ENCODE results near the gene GNGT1.

DNA sequence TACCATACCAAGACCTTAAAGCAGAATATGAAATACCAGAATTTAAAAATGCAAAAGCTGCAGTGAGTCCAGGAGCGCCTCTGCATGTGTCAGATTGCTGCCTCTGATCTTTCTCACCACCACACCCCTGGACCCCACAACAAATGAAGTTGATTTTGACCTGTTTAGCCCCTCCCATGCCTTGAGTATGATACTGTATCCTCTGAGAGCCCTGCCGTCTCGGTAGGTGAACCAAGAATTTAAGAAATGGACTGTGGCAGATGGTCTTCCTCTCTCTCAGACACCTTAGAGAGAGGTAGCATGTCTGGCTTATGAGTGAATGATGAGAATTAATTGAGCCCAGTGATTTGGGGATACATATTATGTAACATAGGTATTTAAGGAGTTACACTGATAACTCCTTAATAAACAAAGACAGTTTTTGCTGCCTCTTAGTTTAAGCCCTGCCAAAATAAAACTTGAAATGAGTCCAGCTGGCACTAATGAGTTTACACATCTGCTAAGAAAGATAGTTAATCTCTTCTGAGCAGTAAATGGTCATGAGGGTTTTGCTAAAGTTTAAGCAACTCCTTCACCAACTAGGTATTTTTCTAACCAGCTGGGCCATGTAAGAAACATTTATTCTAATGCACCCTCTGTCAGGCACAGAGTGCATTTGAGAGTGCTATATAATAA, 11.3 kb upstream of the GNGT1 start:
- TF ChIP-seq, protein P1, sequence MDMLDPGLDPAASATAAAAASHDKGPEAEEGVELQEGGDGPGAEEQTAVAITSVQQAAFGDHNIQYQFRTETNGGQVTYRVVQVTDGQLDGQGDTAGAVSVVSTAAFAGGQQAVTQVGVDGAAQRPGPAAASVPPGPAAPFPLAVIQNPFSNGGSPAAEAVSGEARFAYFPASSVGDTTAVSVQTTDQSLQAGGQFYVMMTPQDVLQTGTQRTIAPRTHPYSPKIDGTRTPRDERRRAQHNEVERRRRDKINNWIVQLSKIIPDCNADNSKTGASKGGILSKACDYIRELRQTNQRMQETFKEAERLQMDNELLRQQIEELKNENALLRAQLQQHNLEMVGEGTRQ (IDR thresholded peaks at IDR 0.05): no peak
- TF ChIP-seq SMC3 (IDR thresholded peaks at IDR 0.05): no peak
- no peak for TF ChIP-seq RFX5 (IDR thresholded peaks at IDR 0.05)
- no peak for TF ChIP-seq EP300 (IDR thresholded peaks at IDR 0.05)
- TF ChIP-seq RNF2 (IDR thresholded peaks at IDR 0.05; ENCODE audit: borderline replicate concordance, low read depth): no peak
- TF ChIP-seq, protein P2, sequence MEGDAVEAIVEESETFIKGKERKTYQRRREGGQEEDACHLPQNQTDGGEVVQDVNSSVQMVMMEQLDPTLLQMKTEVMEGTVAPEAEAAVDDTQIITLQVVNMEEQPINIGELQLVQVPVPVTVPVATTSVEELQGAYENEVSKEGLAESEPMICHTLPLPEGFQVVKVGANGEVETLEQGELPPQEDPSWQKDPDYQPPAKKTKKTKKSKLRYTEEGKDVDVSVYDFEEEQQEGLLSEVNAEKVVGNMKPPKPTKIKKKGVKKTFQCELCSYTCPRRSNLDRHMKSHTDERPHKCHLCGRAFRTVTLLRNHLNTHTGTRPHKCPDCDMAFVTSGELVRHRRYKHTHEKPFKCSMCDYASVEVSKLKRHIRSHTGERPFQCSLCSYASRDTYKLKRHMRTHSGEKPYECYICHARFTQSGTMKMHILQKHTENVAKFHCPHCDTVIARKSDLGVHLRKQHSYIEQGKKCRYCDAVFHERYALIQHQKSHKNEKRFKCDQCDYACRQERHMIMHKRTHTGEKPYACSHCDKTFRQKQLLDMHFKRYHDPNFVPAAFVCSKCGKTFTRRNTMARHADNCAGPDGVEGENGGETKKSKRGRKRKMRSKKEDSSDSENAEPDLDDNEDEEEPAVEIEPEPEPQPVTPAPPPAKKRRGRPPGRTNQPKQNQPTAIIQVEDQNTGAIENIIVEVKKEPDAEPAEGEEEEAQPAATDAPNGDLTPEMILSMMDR (IDR thresholded peaks at IDR 0.05): no peak
- no peak for TF ChIP-seq ZNF302 (CRISPR knock-in tag; IDR thresholded peaks at IDR 0.05)
- TF ChIP-seq KDM5A (IDR thresholded peaks at IDR 0.05): no peak
- no peak for TF ChIP-seq FOSL2 (IDR thresholded peaks at IDR 0.05)
- no peak for TF ChIP-seq FOSL2 (CRISPR knock-in tag; IDR thresholded peaks at IDR 0.05)
- TF ChIP-seq JUNB (IDR thresholded peaks at IDR 0.05): no peak
- TF ChIP-seq NFE2L2 (conservative IDR thresholded peaks at IDR 0.05; ENCODE audit: low read length): no peak

All from A549 (cell line).